22Rv1 (cell line): Measurements from ENCODE around the gene DZIP1L.

Source experiments
- CTCF ChIP-seq: fragments of 450-650 bp; IDR thresholded peaks from 2 replicates; pipeline ENCODE4 v1.5.1; 2017; ENCODE audit warnings: mild to moderate bottlenecking
- ZFX ChIP-seq: fragments of 450-650 bp; IDR thresholded peaks from 2 replicates; pipeline ENCODE4 v1.6.1; 2017; ENCODE audit warnings: antibody characterized with exemption, borderline replicate concordance

DNA sequence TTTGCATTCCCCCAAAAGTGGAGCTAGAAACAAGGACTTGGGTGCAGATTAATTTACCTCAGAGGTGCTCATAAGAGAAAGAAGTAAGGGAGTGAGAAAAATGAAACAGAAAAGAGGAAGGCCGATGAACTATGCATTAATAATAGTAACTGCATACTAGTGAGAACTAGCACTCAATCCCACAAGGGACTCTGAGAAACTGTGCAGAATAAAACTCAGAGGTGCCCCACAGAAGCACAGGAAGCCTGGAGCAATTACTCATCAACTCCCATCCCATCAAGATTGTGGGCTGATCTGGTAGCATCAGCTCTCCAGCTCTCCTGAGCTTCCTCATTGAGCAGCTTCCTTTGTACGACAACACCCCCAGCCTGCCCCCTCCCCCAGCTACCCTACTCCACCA, 54.6 kb downstream of the DZIP1L start:
- TF ChIP-seq CTCF (no peak), ZFX (no peak)
